Activated T-cell treated with anti-CD3 and anti-CD28 coated beads, Interleukin-2, amount 50 U/mL, for 48 hours (primary cell): ENCODE measurements around the gene KIAA1755.

Experiments
- DNase-seq, 2 experiments: peaks; one replicate each; pipeline ENCODE4 v3.0.0-alpha.2; 2020

KIAA1755 gene

GRCh38 chr20:38217791-38218565 is 42.6 kb downstream of the KIAA1755 start:
- no peak for DNase-seq

DNA sequence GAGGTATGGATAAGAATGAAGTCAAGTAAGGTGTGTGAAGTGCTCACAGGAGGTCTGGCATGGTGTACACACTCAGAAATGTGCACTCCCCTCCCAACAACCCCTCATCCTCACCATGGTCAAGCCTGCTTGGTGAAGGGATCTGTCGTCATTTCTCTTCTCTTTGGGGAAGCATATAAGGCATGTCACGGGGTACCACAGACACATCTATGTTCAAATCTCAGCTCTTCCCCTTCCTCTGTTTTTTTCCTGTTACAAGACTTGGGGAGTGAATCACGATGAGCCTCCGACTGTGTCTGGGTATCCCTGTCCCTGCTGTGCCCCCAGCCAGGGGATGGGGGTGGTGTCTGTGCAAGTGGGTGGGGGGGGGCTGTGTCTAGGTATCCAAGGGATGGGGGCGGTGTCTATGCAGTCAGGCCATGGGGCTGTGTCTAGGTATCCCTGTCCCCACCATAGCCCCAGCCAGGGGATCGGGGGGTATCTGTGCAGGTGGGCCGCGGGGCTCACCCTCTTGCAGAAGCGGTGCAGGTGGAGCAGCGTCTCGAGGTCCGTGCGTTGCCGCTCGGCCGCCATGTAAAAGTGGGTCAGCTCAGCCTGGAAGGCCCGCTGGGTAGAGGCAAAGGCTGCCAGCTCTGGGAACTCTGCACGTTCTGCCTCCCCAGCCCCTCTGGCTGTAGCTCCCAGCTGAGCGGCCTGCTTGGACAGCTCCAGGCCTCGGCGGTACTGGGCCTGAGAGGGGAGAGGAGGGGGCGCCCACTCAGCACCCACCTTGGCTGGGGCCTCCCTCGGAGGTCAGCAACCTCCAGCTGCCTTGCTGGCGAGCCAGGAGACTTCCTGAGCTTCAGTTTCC is 43.6 kb downstream of the KIAA1755 start:
- DNase-seq = no peak

GRCh38 chr20:38216201-38216600 is 44.3 kb downstream of the KIAA1755 start:
- DNase-seq = no peak

- DNase-seq = no peak
Measured at GRCh38 chr20:38215194-38216182, 45.0 kb downstream of the KIAA1755 start.

DNA sequence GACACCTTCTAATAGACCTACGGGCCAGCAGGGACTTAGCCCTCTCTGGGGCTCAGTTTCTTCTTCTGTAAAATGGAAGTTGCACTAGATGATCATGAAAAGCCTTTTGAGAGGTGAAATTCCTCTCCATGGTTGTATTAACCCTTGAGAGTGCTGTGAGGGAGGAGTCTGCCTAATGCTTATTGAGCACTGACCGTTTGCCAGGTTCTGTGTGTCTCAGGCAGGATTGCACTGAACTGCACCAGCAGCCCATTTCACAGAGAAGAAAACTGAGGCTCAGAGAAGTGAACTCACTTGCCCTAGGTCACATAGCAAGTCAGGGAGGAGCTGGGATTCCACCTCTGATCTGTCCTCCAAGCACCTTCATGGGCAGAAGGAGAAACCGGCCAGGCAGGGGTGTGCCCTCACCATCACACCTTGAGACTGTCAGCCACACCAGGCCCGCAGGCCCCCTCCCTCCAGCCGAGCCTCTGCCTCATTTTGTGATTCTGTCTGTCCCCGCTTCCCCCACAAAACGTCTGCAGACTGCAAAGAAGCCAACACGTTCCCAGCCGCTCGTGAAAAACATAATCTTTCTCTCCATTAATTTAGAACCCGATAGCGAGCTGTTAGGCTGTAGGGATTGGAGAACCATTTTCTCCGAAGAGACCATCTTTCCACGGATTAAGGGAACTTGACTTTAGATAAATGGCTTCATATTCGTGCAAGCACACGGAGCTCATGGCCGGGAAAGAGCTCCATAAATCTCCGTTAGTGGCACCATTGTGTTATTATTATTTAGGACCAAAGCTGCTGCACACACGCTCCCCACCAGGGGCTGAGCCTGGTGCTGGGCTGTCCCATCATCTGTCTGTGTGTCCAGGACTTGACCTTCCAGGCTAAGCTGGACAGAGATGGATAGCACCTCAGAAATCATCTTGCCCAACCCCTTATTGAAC is 46.0 kb downstream of the KIAA1755 start:
- DNase-seq = no peak

DNA sequence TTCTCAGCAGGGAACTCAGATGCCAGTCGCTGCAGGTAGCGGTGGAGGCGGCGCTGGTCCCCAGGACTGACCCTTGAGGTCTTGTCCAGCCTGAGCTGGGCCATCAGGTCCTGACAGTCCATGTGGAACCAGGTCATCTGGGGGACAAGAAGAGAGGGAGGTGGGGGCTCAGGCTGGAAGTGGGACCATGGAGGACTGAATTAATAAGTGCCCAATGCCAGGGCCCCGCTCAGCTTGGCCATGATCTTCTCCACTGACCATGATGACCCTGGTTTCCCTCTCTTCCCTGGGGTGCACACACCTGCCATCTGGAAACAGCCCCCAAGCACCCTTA is 47.0 kb downstream of the KIAA1755 start:
- no peak for DNase-seq

DNA sequence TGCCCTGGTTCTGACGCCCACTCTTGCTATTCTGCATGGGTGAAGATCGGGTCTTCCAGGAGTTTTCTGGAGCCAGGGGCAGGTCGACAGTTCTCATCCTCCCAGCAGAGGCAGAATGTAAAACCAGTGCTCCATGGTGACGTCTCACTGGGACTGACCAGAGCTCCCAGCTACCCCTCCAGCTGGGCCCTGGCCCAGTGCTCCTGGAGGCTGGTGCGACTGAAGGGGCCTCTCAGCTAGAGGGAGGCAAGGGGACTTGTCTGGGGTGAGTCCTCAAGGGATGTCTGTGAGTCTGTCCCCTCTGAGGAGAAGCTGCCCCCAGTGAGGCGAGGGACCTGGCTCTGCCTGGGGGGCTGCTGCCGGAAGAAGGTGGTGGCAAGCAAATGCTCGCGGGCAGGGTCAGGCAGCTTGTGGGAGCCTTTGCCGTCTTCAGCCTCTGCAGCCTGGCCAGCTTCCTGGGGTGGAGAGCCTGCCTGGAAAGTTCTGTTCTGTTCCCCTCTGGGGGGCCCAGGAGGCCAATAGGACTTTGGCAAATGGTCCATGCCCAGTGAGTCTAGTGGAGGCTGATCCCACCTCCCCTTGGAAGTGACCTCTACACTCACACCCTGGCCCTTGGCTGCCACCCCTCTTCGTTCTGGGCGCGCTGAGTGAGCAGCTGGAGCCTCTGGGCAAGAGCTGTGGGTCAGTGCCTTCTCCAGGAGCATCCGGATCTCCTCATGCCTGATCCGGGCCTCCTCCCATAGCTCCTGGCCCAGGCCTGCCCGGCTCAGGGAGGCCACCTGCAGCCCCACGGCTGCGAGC is 47.5 kb downstream of the KIAA1755 start:
- no peak for DNase-seq

- no peak for DNase-seq
Measured at GRCh38 chr20:38211200-38212097, 49.1 kb downstream of the KIAA1755 start.

DNA sequence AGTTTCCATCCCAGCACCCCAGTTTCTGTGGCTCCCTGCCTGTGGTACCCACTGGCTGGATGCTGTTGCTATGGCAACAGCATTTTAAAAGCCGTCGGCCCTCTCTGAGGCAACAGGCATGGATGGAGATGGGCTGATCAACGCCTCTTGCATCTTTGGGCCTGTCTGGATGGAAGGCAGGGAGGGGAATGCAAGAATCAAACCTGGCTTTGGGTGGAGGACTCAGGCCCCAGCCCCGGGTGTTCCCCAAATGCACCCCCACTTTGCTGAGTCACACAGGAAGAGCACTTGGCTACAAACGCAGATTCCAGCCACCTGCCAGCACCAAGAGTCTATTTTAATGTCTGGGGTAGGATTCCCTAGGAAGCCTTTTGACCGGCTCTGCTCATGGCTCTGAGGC is 49.8 kb downstream of the KIAA1755 start:
- no peak for DNase-seq

DNA sequence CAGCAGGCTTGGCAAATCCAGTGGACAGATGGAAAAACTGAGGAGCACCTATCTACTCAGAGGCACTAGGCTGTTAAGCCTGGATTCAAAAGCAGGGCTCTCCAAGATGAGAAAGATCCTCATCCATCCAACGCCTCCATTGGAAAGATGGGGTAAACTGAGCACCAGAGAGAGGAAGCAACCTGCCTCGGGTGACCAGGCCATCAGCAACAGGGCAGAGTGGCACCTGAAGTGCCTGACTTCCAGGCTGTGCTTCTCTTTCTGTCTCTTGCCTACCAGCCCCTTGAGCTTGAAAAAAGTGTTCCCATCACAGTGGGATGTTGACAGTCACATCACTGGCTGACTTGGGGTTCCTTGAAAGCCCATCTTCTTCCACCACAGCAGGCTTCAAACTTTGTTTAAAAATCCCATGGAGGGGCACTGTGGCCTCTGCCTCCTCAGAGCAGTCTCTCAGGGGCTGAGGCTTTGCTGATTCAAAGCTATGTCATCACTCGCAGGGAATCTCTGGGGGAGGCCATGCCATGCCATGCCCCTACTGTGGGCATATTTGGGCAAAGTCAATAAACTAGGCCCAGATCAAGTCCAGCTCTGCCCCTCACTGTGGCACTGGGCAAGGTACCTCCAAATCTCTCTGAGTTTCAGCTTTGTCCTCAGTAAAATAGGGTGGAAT is 50.7 kb downstream of the KIAA1755 start:
- DNase-seq = no peak

DNA sequence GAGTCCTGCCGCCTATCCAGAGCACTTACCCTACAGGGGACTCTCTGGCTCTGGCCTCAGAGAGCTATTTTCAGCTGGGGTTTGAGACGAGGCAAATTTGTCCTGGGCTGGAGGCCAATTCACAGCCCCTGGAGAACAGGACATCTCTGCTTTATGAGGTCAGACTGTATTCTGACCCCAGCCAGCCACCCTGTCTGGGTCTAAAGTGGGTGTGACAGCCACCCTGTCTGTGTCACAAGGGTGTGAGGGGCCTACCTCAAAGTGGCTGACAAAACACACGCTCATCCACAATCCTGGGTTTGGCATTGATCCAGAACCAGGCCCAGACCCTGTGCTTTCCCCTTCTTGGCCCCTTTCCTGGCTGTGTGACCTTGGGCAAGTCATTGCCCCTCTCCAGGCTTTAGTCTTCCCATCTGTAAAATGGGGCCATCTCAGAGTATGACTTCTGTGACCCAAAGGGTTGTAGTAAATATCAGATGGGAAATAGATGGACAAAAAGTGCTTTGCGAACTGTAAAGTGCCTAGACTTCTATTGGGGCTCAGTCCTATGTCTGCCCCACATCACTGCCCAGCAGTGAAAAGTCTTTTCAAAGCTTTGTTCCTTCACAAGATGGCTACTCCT is 51.4 kb downstream of the KIAA1755 start:
- DNase-seq = no peak

DNA sequence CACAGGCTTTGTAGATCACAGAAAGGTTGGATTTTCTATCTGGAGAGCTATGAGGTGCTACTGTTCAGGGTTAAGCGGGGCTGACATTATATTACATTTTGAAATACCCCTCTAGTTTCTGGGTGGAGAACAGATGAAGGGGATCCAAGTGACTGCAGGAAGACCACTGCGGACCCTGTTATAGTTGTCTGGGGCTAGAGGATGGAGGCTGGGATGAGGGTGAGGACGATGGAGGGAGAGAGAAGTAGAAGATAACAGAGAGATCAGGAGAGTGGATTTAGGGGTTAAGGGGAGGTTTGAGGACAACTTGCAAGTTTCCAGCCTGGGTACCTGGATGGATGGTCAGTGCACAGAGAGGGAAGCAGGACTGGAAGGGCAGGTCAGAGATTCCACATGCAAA is 52.0 kb downstream of the KIAA1755 start:
- DNase-seq = no peak

- DNase-seq = no peak
Measured at GRCh38 chr20:38208088-38208487, 52.4 kb downstream of the KIAA1755 start.

DNA sequence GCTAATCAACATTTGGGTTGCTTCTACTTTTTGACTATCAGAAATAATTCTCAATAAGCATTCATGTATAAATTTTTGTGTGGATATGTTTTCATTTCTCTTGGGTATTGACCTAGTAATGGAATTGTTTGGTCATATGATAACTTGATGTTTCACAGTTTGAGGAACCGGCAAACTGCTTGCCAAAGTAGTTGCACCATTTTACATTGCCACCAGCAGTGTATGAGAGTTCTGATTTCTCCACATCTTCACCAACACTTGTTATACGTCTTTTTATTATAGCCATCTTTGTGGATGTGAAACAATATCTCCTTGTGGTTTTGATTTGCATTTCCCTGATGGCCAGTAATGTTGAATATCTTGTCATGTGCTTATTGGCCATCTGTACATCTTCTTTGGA is 52.9 kb downstream of the KIAA1755 start:
- no peak for DNase-seq

- no peak for DNase-seq
Measured at GRCh38 chr20:38205001-38205400, 55.5 kb downstream of the KIAA1755 start.

DNA sequence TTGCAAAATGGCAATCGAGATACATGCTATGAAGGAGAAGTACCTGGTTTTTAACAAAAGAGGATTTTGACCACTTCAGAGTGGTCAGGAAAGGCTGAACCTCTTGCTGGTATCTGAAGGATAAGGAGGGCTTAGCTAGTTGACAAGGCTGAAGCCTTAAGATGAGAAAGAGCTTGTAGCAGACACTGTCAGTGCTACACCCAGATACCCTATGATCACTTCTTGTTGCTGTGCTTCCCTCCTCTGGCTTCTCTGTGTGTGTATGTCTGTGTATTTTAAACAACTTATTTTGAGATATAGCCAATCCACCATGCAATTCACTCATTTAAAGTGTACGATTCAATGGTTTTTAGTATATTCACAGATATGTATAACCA is 56.6 kb downstream of the KIAA1755 start:
- DNase-seq = no peak

GRCh38 chr20:38203337-38203980 is 57.1 kb downstream of the KIAA1755 start:
- no peak for DNase-seq

DNA sequence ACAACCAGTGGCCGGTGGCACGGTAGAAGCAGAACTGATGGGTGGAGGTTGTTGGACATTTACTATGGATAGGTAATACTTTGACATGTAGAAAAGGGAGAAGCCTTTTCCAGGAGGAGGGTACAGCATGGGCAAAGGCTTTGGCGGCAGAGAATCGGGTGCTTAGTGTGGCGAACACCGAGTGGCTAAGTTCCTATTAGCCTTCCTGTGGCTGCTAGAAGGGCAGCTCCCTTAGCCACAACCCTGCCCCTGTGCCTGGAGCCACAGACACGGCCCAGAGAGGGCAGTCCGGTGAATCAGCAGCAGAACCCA is 57.6 kb downstream of the KIAA1755 start:
- DNase-seq = no peak
